T-cell (primary cell): ENCODE results near the gene GOLGA8G. TPM values are rescaled to one million over a fixed set of nuclear protein-coding genes. Genes with fewer than 3 reads are reported as not detected.
"Not testable (repeated sequence)": the region's sequence is repeated elsewhere in the genome, so short reads cannot be mapped to it uniquely, and the experiment has no call there.

Experiments used
- ATAC-seq, 4 experiments: fragments of 200-7000 bp in 3 of 4; fragments of 150-1000 bp in 1 of 4; cut with Tn5 transposase; replicated peaks in 1 of 4; 1 replicate in 3 of 4; 2 replicates in 1 of 4; pipeline ENCODE4 v1.10.0; 2021; ENCODE audit warnings: moderate library complexity in 3 of 4, mild to moderate bottlenecking in 2 of 4, moderate number of reproducible peaks in 1 of 4
- CTCF ChIA-PET, 2 donors: fragments of 300-600 bp; sonication (Branson Sonifier 250); formaldehyde crosslinking; loops; one replicate each; lab custom pipeline; 2022; ENCODE audit warnings: antibody characterized with exemption in 2 of 2; lab: Charles Lee
- POLR2A ChIA-PET, 2 donors: fragments of 300-600 bp; sonication (Branson Sonifier 250); formaldehyde crosslinking; loops; one replicate each; lab custom pipeline; 2022; ENCODE audit warnings: antibody characterized with exemption in 2 of 2; lab: Charles Lee
- DNase-seq, 35 experiments: peaks; one replicate each; pipeline versions ENCODE4 v3.0.0 to v3.0.0-alpha.2; 2013 to 2023
- H3K27ac ChIP-seq: one replicate; pipeline ENCODE4 v1.5.1; 2013; ENCODE audit warnings: low read length
- H3K27me3 ChIP-seq, 2 experiments: replicated peaks in 1 of 2; 1 replicate in 1 of 2; 2 replicates in 1 of 2; pipeline versions ENCODE4 v1.6.1 to v1.7.0; 2013; ENCODE audit warnings: low read length in 1 of 2, mixed read lengths in 1 of 2; ENCODE audit not compliant: control insufficient read depth in 2 of 2, insufficient read depth in 2 of 2; ENCODE audit errors: extremely low read depth in 1 of 2
- H3K36me3 ChIP-seq, 2 donors: 1 replicate in 1 of 2; 2 replicates in 1 of 2; pipeline versions ENCODE4 v1.6.1 to v1.7.0; 2013; ENCODE audit warnings: low read length in 1 of 2; ENCODE audit not compliant: control insufficient read depth in 2 of 2, insufficient read depth in 1 of 2; ENCODE audit errors: extremely low read depth in 1 of 2
- H3K4me1 ChIP-seq, 2 experiments: 1 replicate in 1 of 2; 2 replicates in 1 of 2; pipeline versions ENCODE4 v1.6.1 to v1.7.0; 2013; ENCODE audit warnings: low read length in 2 of 2, mixed read lengths in 1 of 2; ENCODE audit not compliant: insufficient read depth in 2 of 2, control insufficient read depth in 1 of 2; ENCODE audit errors: extremely low read depth in 1 of 2
- H3K4me3 ChIP-seq, 2 donors: 1 replicate in 1 of 2; 2 replicates in 1 of 2; pipeline versions ENCODE4 v1.5.1 to v1.7.0; 2013; ENCODE audit warnings: mild to moderate bottlenecking in 2 of 2, low read length in 1 of 2, moderate library complexity in 1 of 2; ENCODE audit not compliant: control insufficient read depth in 1 of 2; ENCODE audit errors: extremely low read depth in 1 of 2
- H3K9me3 ChIP-seq: 2 replicates; pipeline ENCODE4 v1.7.0; 2013
- H3K27ac Mint-ChIP-seq, 2 donors: one replicate each; pipeline ENCODE4 v1.8.0; 2020 to 2021; ENCODE audit warnings: mild to moderate bottlenecking in 2 of 2, mixed read lengths in 2 of 2
- H3K27me3 Mint-ChIP-seq, 2 donors: one replicate each; pipeline ENCODE4 v1.8.0; 2021 to 2022; ENCODE audit warnings: mixed read lengths in 2 of 2
- H3K36me3 Mint-ChIP-seq: one replicate; pipeline ENCODE4 v1.8.0; 2021; ENCODE audit warnings: mixed read lengths
- H3K4me1 Mint-ChIP-seq, 3 donors: one replicate each; pipeline ENCODE4 v1.8.0; 2020 to 2022; ENCODE audit warnings: mixed read lengths in 3 of 3, mild to moderate bottlenecking in 1 of 3
- H3K4me3 Mint-ChIP-seq, 3 donors: one replicate each; pipeline ENCODE4 v1.8.0; 2020 to 2022; ENCODE audit warnings: mild to moderate bottlenecking in 3 of 3, mixed read lengths in 3 of 3, moderate library complexity in 3 of 3
- H3K9me3 Mint-ChIP-seq, 3 donors: one replicate each; pipeline ENCODE4 v1.8.0; 2020 to 2022; ENCODE audit warnings: mixed read lengths in 3 of 3
- WGBS: methylation state at CpG from one replicate; pipeline ENCODE4 v1.1.5; 2013; ENCODE audit warnings: missing lambda C conversion rate; ENCODE audit not compliant: insufficient coverage; 5-methylcytosine and 5-hydroxymethylcytosine counted together
- total RNA-seq, 35 experiments: library from RNA in 6 of 35; stranded (reverse) in 6 of 35; fragments of 120-200 nt in 1 of 35; gene quantifications; one replicate each; pipeline versions ENCODE4 v1.2.1 to v1.2.4 and lab custom pipeline; 2013 to 2026

Gene GOLGA8G
- total RNA-seq, 5 donors from 2014 or later (not counting 1 experiment from before 2014, with no cell fraction given) = 0.03 to 0.46 (median 0.12) TPM; not detected in 2

GRCh38 chr15:28481340-28481739, 51.4 kb downstream of the GOLGA8G start:
- H3K36me3 Mint-ChIP-seq, H3K27ac Mint-ChIP-seq, H3K4me1 Mint-ChIP-seq, CTCF ChIA-PET, H3K4me3 ChIP-seq, H3K4me1 ChIP-seq, H3K27me3 Mint-ChIP-seq, H3K9me3 ChIP-seq, H3K4me3 Mint-ChIP-seq, H3K36me3 ChIP-seq, H3K27me3 ChIP-seq, H3K27ac ChIP-seq, POLR2A ChIA-PET, DNase-seq, H3K9me3 Mint-ChIP-seq, ATAC-seq: not testable (repeated sequence)
- no CpG with 5 or more reads among the region's 3 CpGs for WGBS

Other genes with a start within 250 kb of the GOLGA8G start
- 10 to 100 TPM; 46.4 to 65.5 (median 55.4) TPM for gene HERC2, start 210.8 kb downstream of the GOLGA8G start, total RNA-seq
- gene GOLGA6L24, start 174.9 kb downstream of the GOLGA8G start, total RNA-seq = not detected
- gene GOLGA8F, start 154.3 kb downstream of the GOLGA8G start, total RNA-seq = under 1 TPM in 1 of 5 donors, not detected in 4; 0.82 TPM
- gene GOLGA6L25, start 20.6 kb upstream of the GOLGA8G start, total RNA-seq = not detected
- gene GOLGA8M, start 179.4 kb upstream of the GOLGA8G start, total RNA-seq = 1 to 10 TPM; 1.6 to 4.6 (median 2.2) TPM